HG02642 (cell line): ENCODE data around the gene ROBO1.

Experiments
- ATAC-seq: cut with Tn5 transposase; IDR thresholded peaks from one replicate; pipeline ENCODE4 v1.9.1; 2021; ENCODE audit warnings: mild to moderate bottlenecking; ENCODE audit not compliant: unreplicated experiment, poor library complexity

Gene ROBO1

DNA sequence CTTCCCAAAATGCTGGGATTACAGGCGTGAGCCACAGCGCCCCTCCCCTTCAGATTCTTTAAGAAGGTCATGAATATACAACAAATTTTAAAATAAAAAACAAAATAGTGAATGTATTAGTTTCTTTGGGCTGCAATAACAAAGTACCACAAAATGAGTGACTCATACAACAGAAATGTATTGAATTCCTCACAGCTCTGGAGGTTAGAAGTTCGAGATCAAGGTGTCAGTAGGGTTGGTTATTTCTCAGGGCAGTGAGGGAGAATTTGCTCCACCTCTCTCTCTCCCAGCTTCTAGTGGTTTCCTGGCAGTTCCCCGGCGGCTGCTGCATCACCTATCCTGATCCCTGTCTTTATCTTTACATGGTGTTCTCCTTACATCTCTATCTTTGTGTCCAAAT lies 804.0 kb downstream of the ROBO1 start:
- no peak for ATAC-seq

DNA sequence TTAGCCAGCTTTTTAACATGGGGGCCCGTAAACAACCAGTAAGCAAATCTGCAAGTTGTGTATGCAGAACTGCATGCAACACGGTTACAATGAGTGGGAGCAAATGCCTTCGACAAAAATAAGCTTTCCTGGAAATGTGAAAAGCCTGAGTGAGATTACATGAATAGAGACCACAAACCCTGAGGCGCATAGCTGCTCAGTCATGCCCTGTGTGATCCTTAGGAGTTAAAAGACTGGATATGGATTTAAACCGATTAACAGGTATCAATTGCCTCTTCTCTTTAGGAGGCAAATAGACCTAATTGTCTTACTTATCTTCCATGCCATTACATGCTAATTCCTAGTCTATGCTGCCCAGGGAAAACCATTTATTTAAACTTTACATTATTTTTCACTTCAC lies 810.3 kb downstream of the ROBO1 start:
- no peak for ATAC-seq

DNA sequence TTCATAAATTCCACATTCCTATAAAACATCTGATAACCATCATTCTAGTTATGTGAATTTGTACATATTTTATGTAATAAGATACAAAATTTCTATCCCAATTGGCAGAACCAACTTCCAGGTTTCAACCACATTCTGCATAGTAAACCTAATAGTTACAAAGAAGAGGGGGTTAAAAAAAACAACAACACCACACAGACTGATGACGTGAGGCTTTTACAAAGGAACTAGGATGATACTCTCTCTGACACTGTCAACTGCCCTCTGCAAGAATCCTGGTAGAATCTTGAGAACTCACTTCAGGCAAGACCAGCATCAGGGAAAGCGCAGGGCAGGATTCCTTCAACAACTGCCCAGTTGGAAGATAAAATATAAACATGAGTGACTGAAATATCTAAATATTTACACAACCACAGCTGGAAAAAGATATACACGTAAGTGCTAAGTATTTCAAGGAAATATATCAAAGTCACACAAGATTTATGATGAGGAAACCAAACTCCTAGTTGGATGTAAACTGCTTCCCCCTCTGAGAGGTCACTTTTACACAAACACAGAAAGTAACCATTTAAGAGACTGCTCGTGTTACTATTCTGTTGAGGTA lies 816.4 kb downstream of the ROBO1 start:
- ATAC-seq = no peak

DNA sequence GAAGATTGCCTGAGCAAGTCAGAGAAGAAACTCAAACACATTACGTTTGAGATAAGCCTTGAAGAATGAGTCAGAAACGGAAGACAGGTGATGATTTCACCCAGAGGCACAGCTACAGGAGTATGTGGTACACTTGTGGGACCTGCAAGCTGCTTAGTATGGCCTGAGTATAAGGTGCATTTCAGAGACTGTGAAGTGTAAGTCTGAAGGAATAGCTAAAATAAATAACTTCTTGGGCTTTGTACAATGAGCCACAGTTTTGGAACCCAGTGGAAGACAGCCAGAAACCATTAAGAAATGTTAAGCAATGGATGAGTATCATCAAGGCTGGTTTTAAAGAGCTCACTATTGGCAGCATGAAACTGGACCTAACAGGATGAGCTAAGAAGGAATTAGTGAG lies 826.2 kb downstream of the ROBO1 start:
- no peak for ATAC-seq

DNA sequence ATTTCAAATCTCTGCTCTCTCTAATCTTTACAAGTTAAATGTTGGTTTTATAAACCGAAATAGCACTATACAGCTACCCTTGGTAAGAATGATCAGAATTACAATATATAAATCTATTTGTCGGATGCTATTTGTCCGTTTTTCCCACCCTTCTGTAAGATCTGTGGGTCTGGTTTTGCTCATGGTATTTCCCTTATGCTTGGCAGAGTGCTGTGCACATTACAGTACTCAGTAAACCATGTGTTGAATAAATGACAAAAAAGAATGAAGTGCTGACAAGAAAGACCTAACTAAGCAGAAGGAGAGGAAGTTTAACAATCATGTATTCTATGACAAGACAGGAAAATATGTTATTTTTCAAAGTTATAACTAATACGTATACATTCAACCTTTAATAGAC lies 827.2 kb downstream of the ROBO1 start:
- no peak for ATAC-seq

DNA sequence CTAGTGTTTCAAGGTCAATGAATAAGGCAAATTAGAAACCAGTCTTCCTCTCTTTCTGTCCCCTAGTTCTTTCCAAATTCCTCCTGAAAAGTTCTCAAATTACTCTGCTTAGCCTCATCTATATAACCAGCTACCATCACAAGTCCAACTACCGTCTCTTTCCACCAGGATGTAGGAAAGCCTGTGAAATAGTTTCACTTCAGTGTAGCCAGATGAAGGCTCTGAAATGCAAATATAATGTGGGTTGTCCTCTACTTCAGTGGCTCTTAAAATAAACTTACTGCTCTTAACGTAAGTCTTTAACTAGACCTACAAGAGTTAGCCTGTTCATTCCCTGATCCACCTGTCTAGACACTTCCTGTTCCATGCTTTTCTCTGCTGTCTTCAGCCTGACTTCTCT lies 827.7 kb downstream of the ROBO1 start:
- no peak for ATAC-seq

DNA sequence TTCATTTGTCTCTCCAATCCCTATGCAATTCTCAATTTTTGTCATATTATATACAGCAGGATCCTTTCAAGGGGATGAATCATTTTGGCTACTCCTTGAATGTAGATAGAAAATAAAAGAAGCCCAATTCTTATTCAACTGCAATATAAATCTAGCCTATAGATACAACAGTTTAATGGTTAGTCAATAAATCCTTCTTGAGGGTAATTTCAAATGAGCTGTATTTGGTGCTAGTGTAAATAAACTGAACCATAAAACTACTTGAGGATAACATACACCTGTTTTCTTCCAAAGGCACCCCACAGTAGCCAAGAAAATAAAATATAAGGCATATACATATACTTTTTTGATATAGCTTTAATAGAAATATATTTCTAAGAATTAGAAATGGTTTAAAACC lies 830.3 kb downstream of the ROBO1 start:
- ATAC-seq = no peak

GRCh38 chr3:78927759-78928158 lies 840.0 kb downstream of the ROBO1 start:
- ATAC-seq = no peak

GRCh38 chr3:78926523-78926922 lies 841.3 kb downstream of the ROBO1 start:
- ATAC-seq = no peak

- no peak for ATAC-seq
These were observed 843.1 kb downstream of the ROBO1 start for GRCh38 chr3:78924711-78925110.

GRCh38 chr3:78919021-78919755 lies 848.6 kb downstream of the ROBO1 start:
- peak; percentile 64 for ATAC-seq

- ATAC-seq = peak; percentile 30
These were observed 849.3 kb downstream of the ROBO1 start for GRCh38 chr3:78918361-78919020.

DNA sequence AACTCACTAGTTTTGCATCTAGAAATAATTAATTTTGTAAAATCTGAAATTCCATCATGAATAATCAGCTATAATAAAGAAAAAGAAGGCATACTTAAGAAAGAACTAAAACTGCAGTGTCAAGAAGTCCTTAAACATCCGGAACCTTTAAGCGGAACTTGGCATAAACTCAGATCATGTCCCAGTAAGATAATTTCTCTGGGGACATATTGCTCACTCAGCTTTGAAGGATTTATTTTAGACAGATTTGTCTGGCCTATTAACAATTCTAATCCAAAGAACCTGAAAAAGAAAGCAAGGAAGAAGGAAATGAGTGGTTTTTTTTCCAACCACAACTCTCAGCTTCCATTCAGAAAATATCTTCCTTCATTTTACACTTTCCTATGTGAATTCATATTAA lies 850.3 kb downstream of the ROBO1 start:
- no peak for ATAC-seq

DNA sequence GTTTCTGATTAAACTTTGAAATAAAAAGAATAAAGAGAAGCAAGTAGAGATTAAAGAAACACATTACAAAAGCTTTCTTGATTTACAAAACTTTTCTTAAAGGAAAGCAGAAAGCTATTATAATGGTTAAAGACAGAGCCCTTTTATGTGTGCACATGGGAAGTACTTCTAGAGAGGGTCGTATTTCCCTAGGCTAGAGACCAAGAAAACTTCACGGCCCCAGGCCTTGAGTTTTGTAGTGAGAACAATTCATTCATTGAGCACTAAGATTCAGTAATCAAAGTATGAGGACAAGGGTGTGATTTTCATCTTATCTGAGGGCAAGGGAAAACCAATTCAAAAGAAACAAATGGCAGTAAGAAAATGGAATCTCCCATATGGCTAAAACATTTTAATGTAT lies 854.1 kb downstream of the ROBO1 start:
- ATAC-seq = no peak

- ATAC-seq = no peak
These were observed 855.1 kb downstream of the ROBO1 start for GRCh38 chr3:78912687-78913086.

DNA sequence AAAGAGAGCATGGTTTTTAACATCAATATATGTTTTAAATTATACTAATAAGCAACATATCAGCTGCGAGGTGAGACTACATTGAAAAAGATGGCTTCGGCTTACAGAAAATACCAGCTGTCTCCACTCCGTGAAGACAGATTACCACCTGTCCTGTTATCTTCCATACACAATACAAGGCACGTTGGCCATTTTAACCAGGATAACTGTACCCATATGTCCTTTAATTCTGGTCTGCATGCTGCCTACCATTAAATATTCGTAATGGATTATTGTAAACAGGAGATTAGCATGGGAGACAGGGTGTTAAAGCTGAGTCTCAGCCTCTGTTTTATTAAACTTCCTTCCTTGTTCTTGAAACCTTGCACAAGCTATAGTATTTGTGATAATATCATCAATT lies 855.5 kb downstream of the ROBO1 start:
- no peak for ATAC-seq

GRCh38 chr3:78911394-78911793 lies 856.4 kb downstream of the ROBO1 start:
- ATAC-seq = no peak

DNA sequence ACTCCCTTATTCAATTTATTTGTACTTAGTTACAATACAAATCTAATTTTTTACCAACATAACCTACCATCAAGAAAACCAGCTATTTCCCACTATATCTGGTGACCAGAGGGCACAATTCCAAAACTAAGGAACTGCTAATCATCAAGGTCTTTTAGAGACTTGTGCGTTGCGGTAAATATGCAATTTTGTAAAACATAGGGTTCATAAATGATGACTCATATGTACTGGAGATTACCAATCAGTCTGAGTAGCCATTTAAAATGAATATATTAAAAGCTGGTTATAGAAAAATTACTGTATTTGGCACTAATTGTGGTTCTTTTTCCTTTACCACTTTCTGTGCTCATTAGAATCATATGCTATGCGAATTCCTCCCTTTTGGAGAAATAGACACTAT lies 859.6 kb downstream of the ROBO1 start:
- ATAC-seq = no peak

DNA sequence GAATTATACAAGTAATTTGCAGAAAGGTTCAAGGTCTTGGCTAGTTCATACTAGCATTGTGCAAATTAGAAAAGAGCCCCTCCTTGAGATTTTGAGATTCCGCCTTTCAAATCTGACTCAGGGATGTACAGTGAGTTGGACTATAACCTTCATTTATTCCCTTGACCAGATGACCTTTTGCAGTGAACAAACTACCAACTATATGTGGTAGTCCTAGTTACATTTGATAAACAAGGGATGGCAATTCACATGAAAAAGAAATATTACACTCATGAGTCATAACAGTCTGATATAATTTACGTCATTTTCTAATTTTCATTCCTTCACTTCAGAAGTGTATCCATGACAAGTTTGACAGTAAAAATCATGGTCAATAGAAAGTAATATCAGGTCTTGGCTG lies 860.4 kb downstream of the ROBO1 start:
- no peak for ATAC-seq

DNA sequence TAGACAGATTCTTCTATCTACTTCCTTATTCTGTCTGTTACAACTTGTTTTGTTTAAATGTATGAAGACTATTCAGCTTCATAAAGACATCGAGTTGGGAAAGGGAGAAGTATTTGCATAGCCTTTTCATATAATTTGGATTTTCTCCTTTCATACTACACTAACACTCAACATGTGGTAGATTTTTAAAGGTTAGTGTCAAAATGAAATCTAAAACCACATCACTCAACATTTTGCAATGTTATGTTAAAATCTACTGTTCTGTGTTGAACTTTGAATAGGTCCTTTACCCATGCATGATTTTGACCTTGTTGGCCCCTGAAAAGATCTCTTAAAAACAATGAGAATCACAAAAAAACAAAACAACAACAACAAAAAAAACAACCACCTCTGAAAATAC lies 860.9 kb downstream of the ROBO1 start:
- ATAC-seq = no peak

DNA sequence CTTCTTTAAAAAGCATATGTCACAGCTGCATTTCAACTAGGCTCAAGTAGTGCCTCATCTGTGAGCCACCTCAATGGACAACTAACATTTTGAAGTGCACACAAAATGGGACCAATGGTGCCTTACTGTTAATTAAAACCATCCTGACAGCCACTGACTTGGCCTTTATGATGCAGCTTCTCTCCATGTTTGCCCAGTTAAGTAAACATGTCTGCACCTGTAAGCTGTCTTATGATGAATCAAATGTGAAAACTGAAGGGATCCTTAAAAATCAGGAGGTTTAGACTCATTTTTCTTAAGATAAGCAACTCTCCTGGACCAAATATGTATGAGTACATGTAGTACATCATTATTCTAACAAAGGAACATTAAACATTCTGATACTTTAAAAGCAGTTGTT lies 861.6 kb downstream of the ROBO1 start:
- no peak for ATAC-seq

GRCh38 chr3:78905700-78906099 lies 862.1 kb downstream of the ROBO1 start:
- no peak for ATAC-seq
